ENCODE results near the gene CEBPZ.

- TF ChIP-seq, protein P1, sequence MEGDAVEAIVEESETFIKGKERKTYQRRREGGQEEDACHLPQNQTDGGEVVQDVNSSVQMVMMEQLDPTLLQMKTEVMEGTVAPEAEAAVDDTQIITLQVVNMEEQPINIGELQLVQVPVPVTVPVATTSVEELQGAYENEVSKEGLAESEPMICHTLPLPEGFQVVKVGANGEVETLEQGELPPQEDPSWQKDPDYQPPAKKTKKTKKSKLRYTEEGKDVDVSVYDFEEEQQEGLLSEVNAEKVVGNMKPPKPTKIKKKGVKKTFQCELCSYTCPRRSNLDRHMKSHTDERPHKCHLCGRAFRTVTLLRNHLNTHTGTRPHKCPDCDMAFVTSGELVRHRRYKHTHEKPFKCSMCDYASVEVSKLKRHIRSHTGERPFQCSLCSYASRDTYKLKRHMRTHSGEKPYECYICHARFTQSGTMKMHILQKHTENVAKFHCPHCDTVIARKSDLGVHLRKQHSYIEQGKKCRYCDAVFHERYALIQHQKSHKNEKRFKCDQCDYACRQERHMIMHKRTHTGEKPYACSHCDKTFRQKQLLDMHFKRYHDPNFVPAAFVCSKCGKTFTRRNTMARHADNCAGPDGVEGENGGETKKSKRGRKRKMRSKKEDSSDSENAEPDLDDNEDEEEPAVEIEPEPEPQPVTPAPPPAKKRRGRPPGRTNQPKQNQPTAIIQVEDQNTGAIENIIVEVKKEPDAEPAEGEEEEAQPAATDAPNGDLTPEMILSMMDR (IDR thresholded peaks at IDR 0.05), result no peak
- TF ChIP-seq EP300 (IDR thresholded peaks at IDR 0.05), result no peak
These were observed 32.4 kb upstream of the CEBPZ start for GRCh38 chr2:37263839-37264238.

Measured in upper lobe of left lung (tissue), 4 donors.